Activated CD8-positive, alpha-beta memory T cell treated with anti-CD3 and anti-CD28 coated beads for 36 hours (primary cell): ENCODE results near the gene COL21A1. TPM values are rescaled to one million over a fixed set of nuclear protein-coding genes. Genes with fewer than 3 reads are reported as not detected.

Source experiments
- CTCF ChIA-PET: fragments of 350-600 bp; sonication (Branson Sonifier 250); formaldehyde crosslinking; loops from one replicate; lab custom pipeline; 2021; ENCODE audit warnings: antibody characterized with exemption; lab: Charles Lee
- POLR2A ChIA-PET: fragments of 350-600 bp; sonication (Branson Sonifier 250); formaldehyde crosslinking; loops from one replicate; lab custom pipeline; 2021; ENCODE audit warnings: antibody characterized with exemption; lab: Charles Lee
- total RNA-seq, 2 experiments: library from RNA; stranded (reverse); gene quantifications; one replicate each; pipeline ENCODE4 v1.2.3, GENCODE V29; 2021

COL21A1 gene
- total RNA-seq, 2 experiments from 2014 or later: not detected

DNA sequence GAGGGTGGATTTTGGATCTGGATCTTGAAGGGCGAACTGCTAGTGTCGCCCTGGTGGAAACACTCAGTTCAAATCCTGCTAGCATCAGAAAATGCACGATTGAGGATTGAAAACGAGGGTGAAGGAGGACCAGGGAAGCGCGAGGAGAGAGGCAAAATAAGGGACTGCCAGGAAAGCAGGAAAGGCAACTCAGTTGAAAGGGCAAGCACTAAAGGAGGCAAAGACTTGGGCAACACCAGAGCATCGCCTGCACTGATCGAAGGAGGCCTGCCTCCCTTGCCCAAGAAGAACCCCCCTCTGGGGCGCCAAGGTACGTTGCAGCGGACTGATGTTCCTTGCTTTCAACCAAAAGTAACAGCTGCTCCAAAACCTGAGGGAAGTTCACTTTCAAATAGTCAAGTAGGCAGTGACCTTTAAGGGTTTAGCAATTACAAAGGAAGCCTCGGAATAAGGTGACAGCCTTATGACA lies 308 bp upstream of the COL21A1 start:
- ChIA-PET POLR2A (no interaction called here), CTCF (no interaction called here)

DNA sequence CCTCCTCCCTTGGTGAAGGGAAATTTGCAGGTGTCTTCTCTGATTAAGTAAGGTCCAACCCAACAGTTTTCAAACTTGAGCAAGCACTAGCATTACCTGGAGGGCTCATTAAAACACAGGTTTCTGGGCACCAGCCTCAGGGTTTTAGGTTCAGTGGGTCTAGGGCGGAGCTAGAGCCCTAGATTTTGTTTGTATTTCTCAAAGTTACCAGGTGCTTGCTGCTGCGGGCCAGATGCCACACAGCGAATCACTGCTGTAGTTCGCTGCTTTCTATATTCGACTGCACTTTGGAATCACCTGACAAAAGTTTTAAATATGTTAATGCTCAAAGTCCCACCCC lies 869 bp downstream of the COL21A1 start:
- CTCF ChIA-PET: no interaction called here
- POLR2A ChIA-PET: no interaction called here

DNA sequence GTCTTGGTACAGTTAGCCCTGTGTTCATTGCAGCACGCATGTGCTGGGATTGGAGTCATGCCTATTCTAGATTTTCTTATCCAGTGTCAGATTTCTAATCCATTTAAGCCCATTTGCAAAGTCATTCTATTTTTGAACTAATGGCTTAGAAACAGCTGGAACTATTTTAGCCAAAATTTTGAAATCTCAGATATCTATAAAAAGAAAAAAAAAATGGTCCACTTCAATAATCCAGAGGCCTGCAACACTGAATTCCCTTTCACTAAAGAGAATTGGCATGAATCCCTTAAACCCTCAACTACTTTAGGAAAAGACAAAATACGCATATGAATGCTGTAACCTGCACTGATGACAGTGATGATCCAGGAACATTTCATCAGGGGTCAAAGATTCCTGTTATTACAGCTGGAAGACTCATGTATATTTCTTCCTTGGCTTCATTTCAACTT lies 1.5 kb downstream of the COL21A1 start:
- CTCF ChIA-PET: no interaction called here
- POLR2A ChIA-PET: no interaction called here

DNA sequence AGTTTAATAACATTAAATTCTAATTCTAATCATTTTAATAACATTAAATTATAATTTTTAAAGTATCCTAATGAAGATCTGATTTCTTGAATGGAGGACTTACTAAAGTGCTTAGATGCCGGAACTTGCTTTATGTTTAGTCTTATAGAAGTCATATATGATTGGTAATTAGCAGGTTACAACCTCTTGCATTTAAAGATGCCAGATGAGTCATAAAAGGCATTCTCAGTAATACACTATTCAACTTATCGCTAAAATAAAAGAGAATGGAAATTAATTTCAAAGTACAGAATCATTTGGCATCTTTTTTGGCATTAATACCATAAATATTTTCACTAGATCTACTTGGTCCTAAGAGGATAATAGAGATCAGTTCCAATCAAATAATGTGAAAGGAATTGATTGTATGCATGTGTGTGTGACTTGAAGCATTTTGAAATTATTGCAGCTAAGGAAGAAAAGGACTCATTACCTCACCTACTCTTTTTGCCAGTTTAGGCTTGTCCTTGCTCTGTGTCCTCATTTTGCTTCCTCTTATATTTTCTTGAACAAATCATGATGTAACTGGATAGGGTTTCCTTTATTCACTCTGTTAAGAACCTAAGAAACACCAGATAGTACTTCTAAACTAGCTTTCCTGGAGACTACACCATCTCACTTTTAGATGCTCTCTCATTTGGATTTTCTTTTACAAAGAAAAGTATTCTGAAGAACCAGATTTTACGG lies 2.7 kb downstream of the COL21A1 start:
- ChIA-PET CTCF (no interaction called here), POLR2A (no interaction called here)

DNA sequence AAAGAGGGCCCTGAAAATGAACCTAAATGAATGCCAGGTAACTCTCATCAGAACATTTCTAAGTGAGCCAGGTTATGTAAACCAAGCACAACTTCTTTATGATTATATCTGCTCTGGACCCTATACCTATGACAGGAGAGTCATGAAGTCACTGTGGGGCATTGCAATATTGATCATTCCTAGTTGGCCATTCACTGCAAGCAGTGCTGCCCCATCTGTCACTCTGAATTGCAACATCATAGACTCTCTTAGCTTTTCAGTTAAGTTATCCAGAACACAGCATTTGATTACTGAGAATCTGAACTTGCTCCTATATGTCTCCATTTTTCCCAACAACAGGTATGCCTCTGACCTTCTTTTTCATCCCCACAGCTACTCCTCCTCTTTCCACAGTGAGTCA lies 3.3 kb downstream of the COL21A1 start:
- POLR2A ChIA-PET: no interaction called here
- CTCF ChIA-PET: no interaction called here

DNA sequence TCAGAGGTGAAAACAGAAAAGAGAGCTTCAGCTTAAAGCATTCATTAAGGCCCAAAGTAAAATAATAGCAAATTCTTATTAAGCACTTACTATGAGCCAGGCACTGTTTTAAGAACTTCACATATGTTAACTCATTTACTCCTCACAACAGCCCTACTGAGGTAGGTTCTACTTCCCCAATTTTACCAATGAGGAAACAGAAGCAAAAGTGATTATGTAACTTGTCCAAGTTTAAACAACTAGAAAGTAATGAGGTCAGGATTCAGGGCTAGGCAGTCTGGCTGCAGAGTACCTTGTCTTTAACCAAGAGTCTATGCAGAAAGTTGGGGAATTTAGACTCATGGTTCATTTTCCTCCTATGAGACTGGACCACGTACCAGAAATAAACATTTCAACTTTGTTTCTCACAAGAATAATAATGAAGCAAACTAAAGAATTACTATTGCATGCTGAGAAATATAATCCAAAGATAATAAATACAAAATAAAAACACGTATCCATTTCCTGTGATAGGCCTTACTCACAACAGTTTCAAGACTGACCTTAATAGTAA lies 3.8 kb downstream of the COL21A1 start:
- ChIA-PET CTCF (no interaction called here), POLR2A (no interaction called here)

DNA sequence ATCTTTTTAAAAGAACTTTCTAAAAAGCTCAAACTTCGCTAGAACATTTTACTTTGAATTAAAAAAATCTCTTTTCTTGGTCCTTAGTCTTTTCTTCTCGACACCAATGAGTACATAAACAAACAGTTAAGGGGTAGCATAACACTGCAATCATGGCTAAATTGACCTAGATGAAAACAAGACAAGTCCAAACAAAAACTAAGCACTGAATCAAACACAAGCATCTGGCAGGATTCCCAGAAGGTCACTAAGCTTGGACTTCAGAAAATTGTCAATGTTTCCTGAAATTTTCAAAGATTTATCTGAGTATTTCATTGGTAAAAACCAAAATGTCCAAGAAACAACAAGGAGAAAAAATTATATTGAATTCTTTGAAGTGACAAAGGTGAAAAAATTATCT lies 5.0 kb downstream of the COL21A1 start:
- ChIA-PET POLR2A (no interaction called here), CTCF (no interaction called here)

DNA sequence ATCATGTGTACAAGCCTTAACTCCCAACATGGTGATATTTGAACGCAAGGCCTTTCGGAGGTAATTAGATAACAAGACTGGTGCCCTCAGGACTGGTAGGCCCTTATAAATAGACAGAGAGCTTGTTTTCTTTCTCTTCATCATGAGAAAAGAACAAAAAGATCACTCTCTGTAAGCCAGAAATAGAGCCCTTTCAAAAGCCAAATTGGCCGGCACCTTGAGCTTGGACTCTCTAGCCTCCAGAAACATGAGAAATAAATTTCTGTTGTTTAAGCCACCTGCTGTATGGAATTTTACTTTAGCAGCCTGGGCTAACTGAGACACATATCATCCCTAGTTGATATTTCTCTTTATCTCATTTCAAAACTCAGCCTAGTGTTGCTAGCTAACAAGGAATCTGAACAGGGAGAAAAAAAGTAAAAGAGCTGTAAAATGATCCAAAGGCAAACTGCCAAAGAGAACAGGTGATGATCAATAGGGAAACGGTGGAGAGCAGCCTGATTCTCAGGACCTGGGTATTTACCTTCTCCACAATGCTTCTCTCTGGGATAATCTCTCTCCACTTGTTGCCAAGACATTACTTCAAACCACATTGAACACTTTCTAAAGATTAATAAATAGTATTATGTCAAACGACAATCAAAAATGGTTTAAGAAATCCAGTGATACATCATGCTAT lies 6.1 kb downstream of the COL21A1 start:
- CTCF ChIA-PET: no interaction called here
- POLR2A ChIA-PET: no interaction called here

DNA sequence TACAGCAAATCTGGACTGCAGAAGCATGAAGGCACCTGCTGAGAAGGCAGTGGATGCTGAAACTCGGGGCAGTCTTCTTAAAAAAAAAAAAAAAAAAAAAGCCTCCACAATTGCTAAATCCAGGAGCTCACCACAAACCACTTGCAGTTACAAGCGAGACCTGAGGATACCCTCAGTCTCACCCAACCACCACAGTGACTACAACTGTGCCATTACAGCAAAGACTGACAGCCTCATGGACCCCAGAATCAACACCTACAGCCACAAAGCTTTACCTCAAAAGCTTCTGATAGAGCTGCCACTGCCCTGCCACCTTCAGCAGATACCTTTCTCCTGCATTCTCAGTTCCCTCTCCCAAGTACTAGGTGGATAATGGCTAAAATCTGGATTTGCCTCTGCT lies 9.0 kb downstream of the COL21A1 start:
- ChIA-PET POLR2A (no interaction called here), CTCF (interaction anchor here (0.6 kb wide), 2 partner anchors 9 to 99 kb away, joined by 3 to 4 read pairs; partner anchors contain the start of gene COL21A1)

DNA sequence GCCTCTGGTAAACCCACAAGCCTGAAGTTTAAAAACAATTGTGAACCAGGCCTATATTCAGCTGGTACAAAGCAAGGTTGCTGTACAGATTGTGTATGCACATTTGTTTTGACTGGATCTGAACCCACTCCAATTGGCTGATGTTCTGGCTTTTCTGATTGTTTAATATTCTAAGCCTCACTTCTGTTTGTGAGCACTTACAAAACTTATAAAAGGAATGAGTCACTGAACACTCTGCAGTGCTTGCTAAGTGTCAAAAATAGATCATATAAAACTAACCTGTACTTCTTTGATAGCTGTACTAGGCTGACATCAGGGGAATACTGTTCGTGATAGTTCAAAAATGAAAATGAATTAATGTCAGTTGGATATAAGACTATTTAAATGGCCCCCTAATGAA lies 12.1 kb downstream of the COL21A1 start:
- POLR2A ChIA-PET: no interaction called here
- CTCF ChIA-PET: no interaction called here

DNA sequence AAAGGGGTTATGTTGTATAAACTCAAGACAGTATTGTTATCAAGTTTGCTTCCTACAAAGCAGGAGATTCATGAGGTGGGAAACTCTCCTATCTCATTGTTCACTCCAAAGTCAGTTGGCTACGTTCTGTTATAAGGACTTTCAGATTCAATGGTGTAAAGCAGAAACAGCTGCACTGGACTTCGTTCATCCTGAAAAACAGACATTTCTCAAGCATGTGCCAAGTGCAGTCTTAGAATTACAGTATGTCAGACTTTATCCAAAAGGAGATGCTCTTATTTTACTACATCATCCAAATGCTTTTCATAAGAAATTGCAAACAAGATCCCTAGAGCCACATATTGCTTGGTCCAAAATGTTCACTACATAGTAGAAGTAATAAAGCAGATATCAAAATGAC lies 14.9 kb downstream of the COL21A1 start:
- ChIA-PET CTCF (no interaction called here), POLR2A (no interaction called here)

DNA sequence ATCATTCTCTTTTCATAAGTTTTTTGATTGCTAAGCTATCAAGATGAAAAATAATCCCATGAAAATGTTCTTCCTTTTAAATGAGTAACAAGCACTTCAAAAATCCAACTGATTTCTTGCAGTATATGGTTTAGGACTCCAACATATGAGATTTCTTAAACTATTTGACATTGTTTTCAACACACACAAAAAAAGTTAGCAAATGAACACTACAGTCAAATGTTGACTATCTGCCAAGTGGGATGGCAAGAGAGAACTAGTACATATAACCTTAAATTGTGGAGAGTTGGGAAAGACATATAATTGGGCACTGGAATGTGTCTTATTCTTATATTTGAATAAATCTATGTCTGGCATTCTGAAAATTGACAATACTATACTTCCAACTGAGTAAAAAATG lies 15.6 kb downstream of the COL21A1 start:
- POLR2A ChIA-PET: no interaction called here

DNA sequence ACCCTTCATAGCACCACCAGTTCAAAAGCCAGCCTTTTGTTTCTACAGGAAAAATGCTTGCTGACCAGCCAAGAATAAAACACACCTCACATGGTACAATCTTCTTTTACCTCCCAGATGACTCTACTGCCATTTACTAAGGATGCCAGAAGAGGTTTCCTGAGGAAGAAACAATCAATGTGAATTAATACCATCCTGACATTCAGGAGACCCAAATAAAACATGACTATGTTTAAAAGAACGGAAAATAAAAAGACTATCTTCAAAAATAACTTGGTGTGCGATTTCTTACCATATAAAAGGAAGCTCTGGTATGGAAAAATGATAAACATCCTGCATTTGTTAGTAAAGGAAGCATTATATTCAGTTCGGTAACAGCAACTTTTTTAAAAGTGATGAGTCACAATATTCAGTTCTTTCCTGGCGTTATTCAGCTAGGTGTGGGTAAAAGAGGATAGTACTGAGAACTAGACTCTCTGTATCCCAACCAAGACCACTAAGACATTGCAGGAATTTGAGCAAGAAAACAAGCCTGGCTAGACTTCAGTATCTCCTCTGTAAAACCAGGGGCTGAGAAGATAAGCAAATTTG lies 16.3 kb downstream of the COL21A1 start:
- ChIA-PET POLR2A (no interaction called here), CTCF (no interaction called here)

More for the DNA sequence above, 15.6 kb downstream of the COL21A1 start:
- CTCF ChIA-PET: no interaction called here

DNA sequence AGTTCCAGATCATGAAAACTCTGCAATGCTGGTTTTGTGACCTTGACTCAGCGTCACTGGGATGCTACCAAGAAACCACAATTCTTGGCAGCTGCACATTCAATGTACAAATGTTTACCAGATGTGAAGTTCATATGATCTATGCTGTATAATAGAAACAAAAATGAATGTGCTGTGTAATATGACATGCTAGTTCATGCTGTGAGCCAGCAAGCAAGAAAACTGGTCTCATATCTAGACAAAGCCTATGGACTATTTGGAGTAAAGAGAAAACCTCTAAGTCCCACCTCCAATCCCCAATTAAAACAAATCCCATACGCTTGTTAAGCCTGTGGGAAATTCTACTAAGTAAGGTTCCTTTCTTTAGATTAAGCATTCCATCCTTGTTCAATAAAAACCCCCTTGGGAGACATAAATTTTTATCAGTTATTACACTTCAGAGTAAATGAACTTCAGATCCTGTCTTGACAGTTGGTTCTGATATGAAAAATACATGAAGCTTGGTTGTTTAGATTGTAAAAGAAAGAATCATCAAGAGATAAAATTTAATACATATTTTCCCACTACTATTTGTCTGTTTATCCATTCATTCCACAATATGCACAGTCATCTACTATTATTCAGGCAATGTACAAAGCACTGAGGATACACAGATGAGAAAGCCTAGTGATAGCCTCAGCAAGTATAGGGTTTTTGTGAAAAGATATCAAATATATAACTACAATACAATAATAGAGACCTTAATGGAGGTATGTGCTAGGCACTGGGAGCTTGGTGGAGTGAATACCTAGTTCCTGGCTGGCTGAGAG lies 20.1 kb downstream of the COL21A1 start:
- CTCF ChIA-PET: no interaction called here
- POLR2A ChIA-PET: no interaction called here

DNA sequence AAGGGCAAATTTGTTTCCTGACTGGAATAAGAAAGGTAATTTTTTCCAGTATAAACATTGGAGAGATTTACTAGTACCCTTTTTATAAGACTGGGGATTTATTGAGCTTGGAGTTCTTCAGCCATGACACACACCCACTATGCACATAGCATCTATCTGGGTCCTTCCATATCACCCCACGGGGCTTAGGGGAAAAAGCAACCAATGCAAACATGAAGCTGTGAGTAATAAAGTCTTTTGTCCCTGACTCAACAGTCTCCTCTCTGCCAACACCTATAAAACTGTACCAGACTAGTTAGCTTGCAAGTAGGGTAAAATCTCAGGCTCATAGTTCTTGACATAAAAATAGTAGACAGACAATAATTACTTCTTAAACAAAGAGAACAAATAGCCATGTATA lies 23.4 kb downstream of the COL21A1 start:
- POLR2A ChIA-PET: no interaction called here
- CTCF ChIA-PET: no interaction called here

DNA sequence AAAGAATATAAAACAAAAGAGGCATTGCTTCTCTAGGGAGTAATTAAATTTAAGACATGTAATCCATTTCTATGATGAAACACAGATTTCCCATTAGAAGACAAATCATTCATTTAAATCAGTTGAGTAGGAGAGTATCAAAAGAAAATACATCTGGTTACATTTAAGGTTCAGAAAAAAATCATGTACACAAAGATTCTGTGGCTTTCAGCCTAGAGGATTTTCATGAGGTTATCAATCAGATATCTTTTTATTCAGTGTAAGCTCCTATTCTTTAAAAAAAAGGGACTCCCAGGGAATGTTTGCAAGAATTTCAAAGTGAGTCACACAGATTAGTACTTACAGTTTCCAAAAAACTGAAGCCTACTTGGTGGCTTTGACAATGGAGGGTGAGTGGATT lies 24.9 kb downstream of the COL21A1 start:
- CTCF ChIA-PET: no interaction called here
- POLR2A ChIA-PET: no interaction called here

DNA sequence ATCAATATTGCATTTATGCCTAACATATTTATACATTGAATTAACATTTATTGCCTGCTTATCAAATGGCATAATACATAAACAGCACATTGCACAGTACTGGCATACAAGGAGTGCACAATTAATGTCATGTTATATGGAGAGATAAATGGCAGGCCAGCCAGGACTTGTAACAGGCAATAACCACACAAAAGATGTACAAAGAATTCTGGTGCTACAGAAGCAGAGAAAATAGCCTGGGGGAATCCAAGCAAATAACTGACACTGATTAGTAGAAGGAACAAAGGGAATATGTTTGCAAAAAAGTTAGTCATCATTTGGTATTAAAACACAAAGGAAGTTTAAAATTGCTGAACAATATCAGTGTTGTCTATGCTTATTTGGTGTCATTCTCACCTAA lies 27.3 kb downstream of the COL21A1 start:
- CTCF ChIA-PET: no interaction called here
- POLR2A ChIA-PET: no interaction called here

DNA sequence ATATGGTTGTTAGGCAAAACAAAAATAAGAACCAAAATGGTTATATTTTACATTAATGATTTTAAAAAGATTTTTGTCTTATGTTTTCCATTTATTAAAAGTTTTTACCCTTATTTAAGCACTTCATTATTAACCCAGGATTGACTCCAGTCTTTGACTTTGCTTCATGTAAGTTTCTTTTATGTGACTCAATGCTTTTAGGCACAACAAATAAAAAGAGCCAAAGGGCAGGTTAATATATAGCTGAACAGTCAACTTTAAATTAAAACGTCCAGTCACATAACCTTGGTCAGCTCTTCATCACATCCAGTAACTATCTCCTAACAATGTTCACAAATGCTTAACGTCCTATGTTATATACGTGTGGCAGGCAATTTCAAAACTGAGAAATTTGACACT lies 32.7 kb downstream of the COL21A1 start:
- ChIA-PET CTCF (no interaction called here), POLR2A (no interaction called here)

DNA sequence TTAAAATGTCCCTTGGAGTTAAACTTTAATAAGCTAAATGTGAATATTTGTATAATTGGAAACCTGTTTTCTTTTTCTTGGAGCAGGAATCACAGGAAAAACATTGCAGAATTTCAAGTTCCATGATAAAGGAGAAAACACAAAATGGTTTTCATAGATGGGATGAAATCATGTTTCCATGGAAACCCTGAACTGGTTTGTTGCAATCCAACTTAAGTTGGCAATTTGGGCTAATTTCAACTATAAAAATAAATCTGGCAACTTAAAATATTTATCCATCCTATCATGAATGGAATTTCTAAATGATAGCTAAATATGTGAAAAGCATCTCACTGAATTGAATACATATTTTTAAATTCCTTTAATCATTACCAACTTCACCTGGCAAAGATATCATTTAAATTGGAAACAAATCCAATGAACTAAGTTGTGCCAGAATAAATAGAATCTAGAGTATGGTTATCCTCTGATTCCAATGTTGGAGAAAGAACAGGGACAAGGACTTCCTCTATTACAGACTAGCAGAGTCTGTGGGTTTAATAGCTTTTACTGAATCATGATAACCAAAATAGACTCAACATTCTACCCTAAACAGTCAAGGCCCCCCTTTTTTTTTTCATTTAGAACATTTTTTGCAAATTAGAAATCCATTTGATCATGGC lies 33.2 kb downstream of the COL21A1 start:
- ChIA-PET POLR2A (no interaction called here), CTCF (no interaction called here)
